HL-60 (cell line): Measurements from ENCODE around the gene DIP2B.

Experiments used
- CTCF ChIP-seq: IDR thresholded peaks from one replicate; pipeline ENCODE4 v1.5.1; 2011; ENCODE audit warnings: low read length, control low read depth, inconsistent platforms; ENCODE audit not compliant: insufficient read depth
- GABPA ChIP-seq: IDR thresholded peaks from 2 replicates; pipeline ENCODE4 v1.6.1; 2012; ENCODE audit warnings: low read depth
- POLR2AphosphoS5 ChIP-seq: IDR thresholded peaks from 2 replicates; pipeline ENCODE4 v1.6.1; 2012; ENCODE audit warnings: low read depth
- SPI1 ChIP-seq: IDR thresholded peaks from 2 replicates; pipeline ENCODE4 v1.6.1; 2012; ENCODE audit warnings: low read depth, mild to moderate bottlenecking, borderline replicate concordance

- no peak for TF ChIP-seq CTCF
- no peak for TF ChIP-seq POLR2AphosphoS5
- no peak for TF ChIP-seq SPI1
- no peak for TF ChIP-seq GABPA
These were observed 112.9 kb downstream of the DIP2B start for GRCh38 chr12:50617657-50618056.
